Heart left ventricle (tissue), 16 donors: ENCODE data around the gene PILRA. TPM values are rescaled to one million over a fixed set of nuclear protein-coding genes. Genes with fewer than 3 reads are reported as not detected.

Source experiments
- ATAC-seq, 4 donors: fragments of 200-7000 bp; cut with Tn5 transposase; one replicate each; pipeline ENCODE4 v1.9.1; 2020 to 2022; ENCODE audit warnings: moderate library complexity in 4 of 4, mild to moderate bottlenecking in 3 of 4, moderate number of reproducible peaks in 1 of 4
- DNase-seq, 5 donors: peaks; one replicate each; pipeline ENCODE4 v3.0.0-alpha.2; 2020
- H3K27ac ChIP-seq, 12 donors: fragments of 200-600 bp; sonication (generic) in 4 of 12; one replicate each; pipeline versions ENCODE4 v1.5.0 to v1.8.0; 2016 to 2022; ENCODE audit warnings: mild to moderate bottlenecking in 2 of 12
- H3K27me3 ChIP-seq, 9 donors: fragments of 200-600 bp; sonication (generic) in 2 of 9; one replicate each; pipeline versions ENCODE4 v1.5.1 to v1.8.0; 2016 to 2022; ENCODE audit warnings: mild to moderate bottlenecking in 3 of 9
- H3K36me3 ChIP-seq, 9 donors: fragments of 200-600 bp; sonication (generic) in 2 of 9; one replicate each; pipeline versions ENCODE4 v1.5.0 to v1.8.0; 2018 to 2022; ENCODE audit warnings: mild to moderate bottlenecking in 2 of 9
- H3K4me1 ChIP-seq, 12 donors: fragments of 200-600 bp; sonication (generic) in 4 of 12; one replicate each; pipeline versions ENCODE4 v1.5.0 to v1.8.0; 2016 to 2022; ENCODE audit warnings: mild to moderate bottlenecking in 3 of 12
- H3K4me3 ChIP-seq, 12 donors: fragments of 200-600 bp; sonication (generic) in 4 of 12; one replicate each; pipeline versions ENCODE4 v1.5.0 to v1.8.0; 2017 to 2022; ENCODE audit warnings: mild to moderate bottlenecking in 9 of 12, moderate library complexity in 4 of 12
- H3K9me3 ChIP-seq, 12 donors: fragments of 200-600 bp; sonication (generic) in 4 of 12; one replicate each; pipeline versions ENCODE4 v1.5.0 to v1.8.0; 2016 to 2022; ENCODE audit warnings: mild to moderate bottlenecking in 1 of 12
- CTCF ChIP-seq, 12 donors: fragments of 200-600 bp; sonication (generic) in 4 of 12; IDR thresholded peaks; one replicate each; pipeline versions ENCODE4 v1.5.0 to v1.8.0; 2018 to 2022; ENCODE audit warnings: antibody characterized with exemption in 12 of 12, mild to moderate bottlenecking in 5 of 12
- POLR2A ChIP-seq, 2 donors: fragments of 450-650 bp; IDR thresholded peaks; one replicate each; pipeline ENCODE4 v1.6.1; 2017; ENCODE audit warnings: antibody characterized with exemption in 2 of 2, mild to moderate bottlenecking in 2 of 2, moderate library complexity in 2 of 2
- WGBS, 4 donors: extraction: QIAGEN DNeasy Blood & Tissue Kit in 2 of 4; methylation state at CpG; one replicate each; pipeline versions ENCODE4 v1.1.5 to v1.1.7; 2013 to 2018; 5-methylcytosine and 5-hydroxymethylcytosine counted together
- intact Hi-C, 10 donors: fragments of 100-400 bp; cut with DNase I; formaldehyde crosslinking; loops; one replicate each; pipeline versions ENCODE4 v1.11.1 to v1.14.2; 2022
- polyA plus RNA-seq, 2 donors: library from polyadenylated mRNA; stranded (reverse); fragments of 200-250 nt; gene quantifications; one replicate each; pipeline ENCODE4 v1.2.3, GENCODE V29; 2013
- total RNA-seq, 9 donors: library from RNA; depleted of rRNA in 2 of 9; stranded (reverse); fragments of >200 nt in 2 of 9; fragmentation: NEBNext Ultra II Directional in 3 of 9; extraction: Animal tissue kit (Norgen Biotek cat#: 25700) in 3 of 9; gene quantifications; one replicate each; pipeline versions ENCODE4 v1.1.0 to v1.2.4, GENCODE V29; 2016 to 2023
- donor health status: ischemic (EF 13 %, LVEDD 7.1; RV severe dilation, severe dysfunction).
- donor health status: healthy with polysubstance abuse.
- donor health status: DM: no; HTN: yes; CAD: no.
- donor health status: DM: no; HTN: no; CAD: no.
- donor health status: ischemic (EF 25% LVEDD 6.9; RV normal size, moderate dysfunction).
- donor health status: ischemic (EF 25% LVEDD 5.7; RV mildly dilated, moderate dysfunction).
- donor health status: healthy.
- donor health status: DM: yes; HTN: yes; CAD: no.
- donor health status: ischemic (EF 35%, LVEDD 5.7; RV mildly dilated, moderate dysfunction).
- donor health status: nonischemic (EF 11% LVEDD 7.7; RV severe dilation, severe dysfunction).
- donor health status: DM: yes; HTN: yes; CAD: no.
- donor health status: PGD.
- donor health status: ischemic (EF 29% LVEDD 5.4; RV normal size, mild dysfunction).
- donor health status: nonischemic (EF 23%, LVEDD 6.1; RV moderate dilation, normal function).

PILRA gene
- total and polyA plus RNA-seq, 11 donors = 0.69 to 30.5 (median 3.4) TPM

GRCh38 chr7:100432053-100432452 lies 58.8 kb downstream of the PILRA start:
- no peak for TF ChIP-seq CTCF (IDR thresholded peaks at IDR 0.05)
- no peak for TF ChIP-seq POLR2A (IDR thresholded peaks at IDR 0.05)
- no peak for DNase-seq
- intact Hi-C loops = no loop called here
- no peak for ATAC-seq
- peaks cover 0 to 36% (median 24%) of the 10 kb centered on the region in 9 donors for H3K36me3 ChIP-seq
- 65 to 73% (median 68%) methylated on average over 4 of the region's 4 CpGs for WGBS, 4 donors
- H3K4me1 ChIP-seq = peaks cover 0 to 65% (median 41%) of the 10 kb centered on the region in 12 donors
- H3K27me3 ChIP-seq = no peaks in the 10 kb centered on the region
- H3K4me3 ChIP-seq = peak overlapping the region in 1 of 12 donors; percentile 7
- H3K9me3 ChIP-seq = no peaks in the 10 kb centered on the region
- H3K27ac ChIP-seq = peak overlapping the region in 1 of 12 donors; percentile 50

GRCh38 chr7:100432621-100433275 lies 59.5 kb downstream of the PILRA start:
- no peak for ATAC-seq
- H3K4me3 ChIP-seq = peak overlapping the region in 1 of 12 donors; percentile 7
- H3K9me3 ChIP-seq = no peaks in the 10 kb centered on the region
- TF ChIP-seq POLR2A (IDR thresholded peaks at IDR 0.05) = no peak
- TF ChIP-seq CTCF (IDR thresholded peaks at IDR 0.05) = no peak
- H3K27me3 ChIP-seq = no peaks in the 10 kb centered on the region
- peak overlapping the region in 1 of 12 donors; percentile 32 for H3K27ac ChIP-seq
- H3K4me1 ChIP-seq = peaks cover 0 to 61% (median 39%) of the 10 kb centered on the region in 12 donors
- intact Hi-C loops = no loop called here
- no peak for DNase-seq
- H3K36me3 ChIP-seq = peaks cover 0 to 36% (median 24%) of the 10 kb centered on the region in 9 donors
- 86 to 87% (median 86%) methylated on average over 20 to 21 of the region's 21 CpGs for WGBS, 4 donors

GRCh38 chr7:100433276-100433591 lies 59.9 kb downstream of the PILRA start:
- intact Hi-C loops = no loop called here
- ATAC-seq (no peak), DNase-seq (no peak)
- H3K4me1 ChIP-seq = peaks cover 0 to 57% (median 37%) of the 10 kb centered on the region in 12 donors
- no peaks in the 10 kb centered on the region for H3K9me3 ChIP-seq
- peak overlapping the region in 2 of 12 donors; percentile 24 to 32 for H3K27ac ChIP-seq
- H3K36me3 ChIP-seq = peaks cover 0 to 36% (median 24%) of the 10 kb centered on the region in 9 donors
- H3K4me3 ChIP-seq = no peak overlapping the region
- 60 to 72% (median 67%) methylated on average over 3 to 4 of the region's 4 CpGs for WGBS, 4 donors
- H3K27me3 ChIP-seq = no peaks in the 10 kb centered on the region
- TF ChIP-seq CTCF (IDR thresholded peaks at IDR 0.05) (no peak), POLR2A (IDR thresholded peaks at IDR 0.05) (no peak)

GRCh38 chr7:100433592-100434296 lies 60.5 kb downstream of the PILRA start:
- Histone ChIP-seq H3K36me3 (peaks cover 0 to 36% (median 24%) of the 10 kb centered on the region in 9 donors), H3K27ac (peak overlapping the region in 2 of 12 donors; percentile 24 to 32), H3K4me1 (peaks cover 0 to 57% (median 37%) of the 10 kb centered on the region in 12 donors), H3K27me3 (no peaks in the 10 kb centered on the region), H3K9me3 (no peaks in the 10 kb centered on the region), H3K4me3 (no peak overlapping the region)
- ATAC-seq (no peak), DNase-seq (no peak)
- TF ChIP-seq POLR2A (IDR thresholded peaks at IDR 0.05) (no peak), CTCF (IDR thresholded peaks at IDR 0.05) (no peak)
- intact Hi-C loops = no loop called here
- WGBS, 4 donors = 72 to 75% (median 74%) methylated on average over 10 of the region's 10 CpGs
